Endothelial cell of umbilical vein (primary cell): ENCODE measurements around the gene KIF17. TPM values are rescaled to one million over a fixed set of nuclear protein-coding genes. Genes with fewer than 3 reads are reported as not detected.

ENCODE experiments used
- BruUV-seq: library from RNA; stranded (reverse); fragments of 400-500 nt; replicated peaks from 2 replicates; lab custom pipeline; 2021; lab: Mats Ljungman, UMichigan
- CTCF ChIA-PET: fragments of 300-600, 350-600 bp; sonication (Branson Sonifier 250); formaldehyde crosslinking; loops from one replicate; lab custom pipeline; 2021; ENCODE audit warnings: antibody characterized with exemption, inconsistent platforms; lab: Charles Lee
- POLR2A ChIA-PET: fragments of 300-600, 350-600 bp; sonication (Branson Sonifier 250); formaldehyde crosslinking; loops from one replicate; lab custom pipeline; 2021; ENCODE audit warnings: antibody characterized with exemption, inconsistent platforms; lab: Charles Lee
- DNase-seq: peaks from one replicate; pipeline ENCODE4 v3.0.0-alpha.2; 2011; ENCODE audit warnings: low read depth, low spot score
- FAIRE-seq: peaks from 2 replicates; lab custom pipeline; 2011; peaks lifted over from hg19 to GRCh38; lab: Jason Lieb, UNC
- H2AFZ ChIP-seq: 2 replicates; pipeline ENCODE4 v1.6.0; 2012; ENCODE audit warnings: low read depth, low read length, control low read depth, inconsistent platforms
- H3K27ac ChIP-seq: 2 replicates; pipeline ENCODE4 v1.5.1; 2011; ENCODE audit warnings: low read depth, mild to moderate bottlenecking, control low read depth, low read length, moderate library complexity; ENCODE audit not compliant: insufficient read depth
- H3K27me3 ChIP-seq, 2 experiments: 2 replicates each; pipeline versions ENCODE4 v1.6.0 to v1.6.1; 2011; ENCODE audit warnings: low read length in 2 of 2, mixed read lengths in 1 of 2; ENCODE audit not compliant: control insufficient read depth in 2 of 2, insufficient read depth in 2 of 2
- H3K36me3 ChIP-seq, 2 experiments: 2 replicates in 1 of 2; 3 replicates in 1 of 2; pipeline ENCODE4 v1.5.1; 2011; ENCODE audit warnings: low read length in 2 of 2, mild to moderate bottlenecking in 1 of 2, moderate library complexity in 1 of 2; ENCODE audit not compliant: control insufficient read depth in 2 of 2, insufficient read depth in 2 of 2; ENCODE audit errors: extremely low read depth in 1 of 2
- H3K4me1 ChIP-seq: 3 replicates; pipeline ENCODE4 v1.5.1; 2011; ENCODE audit warnings: mild to moderate bottlenecking, low read length; ENCODE audit not compliant: control insufficient read depth, insufficient read depth; ENCODE audit errors: extremely low read depth
- H3K4me2 ChIP-seq: 2 replicates; pipeline ENCODE4 v1.6.1; 2011; ENCODE audit warnings: low read length, control low read depth, mixed read lengths; ENCODE audit not compliant: insufficient read depth
- H3K4me3 ChIP-seq, 3 experiments: fragments of 200-600 bp in 1 of 3; sonication (generic), shearing (Covaris generic) in 1 of 3; replicated peaks in 1 of 3; 2 replicates each; pipeline ENCODE4 v1.5.1; 2011 to 2016; ENCODE audit warnings: control low read depth in 3 of 3, low read length in 3 of 3, mild to moderate bottlenecking in 2 of 3, inconsistent platforms in 1 of 3, low read depth in 1 of 3, moderate library complexity in 1 of 3; ENCODE audit not compliant: insufficient read depth in 1 of 3
- H3K79me2 ChIP-seq: 2 replicates; pipeline ENCODE4 v1.6.0; 2012; ENCODE audit warnings: low read length, inconsistent platforms; ENCODE audit not compliant: control insufficient read depth, insufficient read depth
- H3K9ac ChIP-seq: replicated peaks from 2 replicates; pipeline ENCODE3; 2011; ENCODE audit warnings: low read length, control low read depth; ENCODE audit not compliant: insufficient read depth; ENCODE audit errors: extremely low read depth
- H3K9me1 ChIP-seq: replicated peaks from 3 replicates; pipeline ENCODE4 v1.6.0; 2011; ENCODE audit warnings: mild to moderate bottlenecking, low read length; ENCODE audit not compliant: control insufficient read depth, insufficient read depth; ENCODE audit errors: extremely low read depth
- H3K9me3 ChIP-seq: replicated peaks from 2 replicates; pipeline ENCODE4 v1.5.1; 2012; ENCODE audit warnings: low read length, inconsistent platforms; ENCODE audit not compliant: control insufficient read depth, insufficient read depth
- H4K20me1 ChIP-seq: replicated peaks from 2 replicates; pipeline ENCODE3; 2011; ENCODE audit warnings: mild to moderate bottlenecking, low read length; ENCODE audit not compliant: control insufficient read depth, insufficient read depth; ENCODE audit errors: extremely low read depth
- CTCF ChIP-seq, 2 donors: IDR thresholded peaks; 1 replicate in 1 of 2; 2 replicates in 1 of 2; pipeline ENCODE4 v1.5.1; 2011; ENCODE audit warnings: low read length in 2 of 2, mild to moderate bottlenecking in 2 of 2, moderate library complexity in 2 of 2, control low read depth in 1 of 2, inconsistent platforms in 1 of 2, low read depth in 1 of 2; ENCODE audit not compliant: insufficient read depth in 1 of 2; ENCODE audit errors: extremely low read depth in 1 of 2
- EZH2 ChIP-seq: IDR thresholded peaks from 2 replicates; pipeline ENCODE4 v1.6.1; 2012; ENCODE audit warnings: borderline replicate concordance, low read depth, mild to moderate bottlenecking, moderate library complexity, low read length, inconsistent platforms; ENCODE audit not compliant: severe bottlenecking
- FOS ChIP-seq: IDR thresholded peaks from 2 replicates; pipeline ENCODE4 v1.6.1; 2011; ENCODE audit warnings: mild to moderate bottlenecking, low read length, moderate library complexity, borderline replicate concordance; ENCODE audit not compliant: insufficient read depth
- GATA2 ChIP-seq: IDR thresholded peaks from 2 replicates; pipeline ENCODE4 v1.7.0; 2011; ENCODE audit warnings: low read depth, mild to moderate bottlenecking, moderate library complexity, mixed read lengths, low read length; ENCODE audit not compliant: insufficient read length, insufficient read depth
- JUN ChIP-seq: IDR thresholded peaks from 2 replicates; pipeline ENCODE4 v1.6.1; 2011; ENCODE audit warnings: borderline replicate concordance, low read depth; ENCODE audit not compliant: insufficient read length, insufficient read depth
- MAX ChIP-seq: IDR thresholded peaks from 2 replicates; pipeline ENCODE4 v1.6.1; 2011; ENCODE audit not compliant: insufficient read depth, insufficient read length
- MYC ChIP-seq: IDR thresholded peaks from one replicate; pipeline ENCODE4 v1.6.1; 2011; ENCODE audit warnings: mild to moderate bottlenecking, low read depth, low read length
- POLR2A ChIP-seq: IDR thresholded peaks from 2 replicates; pipeline ENCODE4 v1.6.1; 2012; ENCODE audit warnings: low read depth, mild to moderate bottlenecking, control low read depth, low read length
- POLR2AphosphoS5 ChIP-seq: IDR thresholded peaks from 2 replicates; pipeline ENCODE4 v1.6.1; 2012; ENCODE audit warnings: low read depth, mild to moderate bottlenecking, control low read depth, low read length, moderate library complexity; ENCODE audit not compliant: insufficient read depth
- dilution Hi-C: fragments of 300-500 bp; cut with MboI; formaldehyde crosslinking; loops from one replicate; pipeline ENCODE4 v1.15.0; 2019; ENCODE audit warnings: low sequenced_read_pairs; ENCODE audit not compliant: extremely low pct_ligation_motif_present
- intact Hi-C: fragments of 100-400 bp; cut with micrococcal nuclease; formaldehyde crosslinking; loops from one replicate; pipeline ENCODE4 v1.10.0; 2022
- polyA plus RNA-seq, 4 experiments: library from polyadenylated mRNA; depleted of rRNA in 3 of 4; stranded (reverse) in 3 of 4; unstranded in 1 of 4; fragments of >200 nt; gene quantifications; 2 replicates each; pipeline versions ENCODE4 v1.2.1 to v1.2.3, GENCODE V29; 2011 to 2012; ENCODE audit warnings: missing spikeins in 1 of 4
- total RNA-seq: library from RNA; stranded (reverse); gene quantifications from 2 replicates; pipeline ENCODE4 v1.2.3, GENCODE V29; 2021

The KIF17 gene
- total and polyA plus RNA-seq, 2 donors (not counting 3 experiments of a cell fraction or from before 2014, with no cell fraction given) = 1.1 to 1.5 TPM

DNA sequence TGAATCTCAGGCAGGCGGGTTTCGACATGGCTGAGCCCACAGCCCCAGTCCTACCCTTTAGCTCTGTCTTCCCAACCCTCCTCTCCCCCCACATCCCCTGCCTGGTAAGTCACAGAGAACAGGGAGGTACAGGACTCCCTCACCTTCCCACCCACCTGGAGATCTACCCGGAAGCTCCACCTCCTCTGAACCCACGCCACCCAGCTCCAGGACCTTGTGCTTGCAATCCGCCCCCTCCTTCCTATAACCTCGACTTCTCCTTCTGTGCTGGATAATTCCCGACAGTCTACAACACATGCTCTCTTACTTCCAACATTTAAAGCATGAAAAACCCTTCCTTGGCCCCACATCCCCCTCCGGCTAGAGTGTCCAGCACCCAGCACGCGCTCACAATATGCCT lies 22.3 kb downstream of the KIF17 start:
- ChIA-PET CTCF (interaction anchor here (1.2 kb wide), 1 partner anchor 500 kb away, joined by 10 read pairs; no protein-coding TSS in a partner anchor), POLR2A (no interaction called here)
- Histone ChIP-seq H3K9me3 (no peaks in the 10 kb centered on the region), H3K27ac (no peak overlapping the region), H3K9ac (no peak overlapping the region), H3K4me3 (no peak overlapping the region), H3K4me1 (peaks cover 4% of the 10 kb centered on the region), H3K4me2 (no peak overlapping the region), H4K20me1 (no peaks in the 10 kb centered on the region), H2AFZ (no peak overlapping the region), H3K79me2 (no peaks in the 10 kb centered on the region), H3K27me3 (no peaks in the 10 kb centered on the region), H3K36me3 (no peaks in the 10 kb centered on the region), H3K9me1 (no peaks in the 10 kb centered on the region)
- DNase-seq = no peak
- dilution Hi-C loops (no loop called here), intact Hi-C loops (loop anchor here (5.0 to 10.0 kb wide), 2 partner anchors 92 to 379 kb away; partner anchors contain the start of gene HP1BP3)
- no peak for FAIRE-seq
- TF ChIP-seq JUN = no peak
- TF ChIP-seq GATA2 = no peak
- TF ChIP-seq EZH2 = no peak
- TF ChIP-seq MYC = no peak
- TF ChIP-seq CTCF (IDR thresholded peaks at IDR 0.05; ENCODE audit: extremely low read depth in 1 of 2, insufficient read depth in 1 of 2, low read depth in 1 of 2, low read length in 2 of 2) = no peak
- TF ChIP-seq POLR2A = no peak
- TF ChIP-seq FOS = no peak
- no peak for TF ChIP-seq MAX
- no peak for TF ChIP-seq POLR2AphosphoS5
- BruUV-seq = no TSS peak
